ENCODE measurements around the gene BMAL2.

BMAL2 gene

DNA sequence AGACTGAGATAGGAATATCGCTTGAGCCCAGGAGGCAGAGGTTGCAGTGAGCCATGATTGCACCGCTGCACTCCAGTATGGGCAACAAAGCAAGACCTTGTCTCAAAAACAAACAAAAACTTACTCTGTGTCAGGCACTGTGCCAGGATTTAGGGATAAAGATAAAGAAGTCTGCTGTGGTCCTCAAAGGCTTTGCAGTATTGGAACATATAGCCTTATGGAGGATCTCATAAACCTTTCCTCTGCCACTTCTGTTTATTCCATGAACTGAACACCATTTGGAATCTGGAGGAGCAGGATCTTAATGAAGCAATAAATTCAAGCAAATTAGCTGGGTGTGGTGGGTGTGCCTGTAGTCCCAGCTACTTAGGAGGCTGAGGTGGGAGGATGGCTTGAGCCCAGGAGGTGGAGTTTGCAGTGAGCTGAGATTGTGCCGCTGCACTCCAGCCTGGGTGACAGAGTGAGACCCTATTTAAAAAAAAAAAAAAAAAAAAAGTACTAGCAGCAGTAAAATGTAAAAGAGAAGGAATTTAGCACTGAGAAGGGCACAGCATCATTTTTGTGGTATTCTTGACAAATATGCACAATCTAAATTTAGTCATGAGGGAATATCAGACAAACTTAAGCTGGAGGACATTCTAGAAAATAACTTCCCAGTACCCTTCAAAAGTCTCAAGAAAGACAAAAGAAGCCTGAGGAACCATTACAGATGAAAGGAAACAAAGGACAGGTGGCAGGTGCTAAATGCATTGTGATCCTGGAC is 27.1 kb downstream of the BMAL2 start:
- no peak for DNase-seq

DNA sequence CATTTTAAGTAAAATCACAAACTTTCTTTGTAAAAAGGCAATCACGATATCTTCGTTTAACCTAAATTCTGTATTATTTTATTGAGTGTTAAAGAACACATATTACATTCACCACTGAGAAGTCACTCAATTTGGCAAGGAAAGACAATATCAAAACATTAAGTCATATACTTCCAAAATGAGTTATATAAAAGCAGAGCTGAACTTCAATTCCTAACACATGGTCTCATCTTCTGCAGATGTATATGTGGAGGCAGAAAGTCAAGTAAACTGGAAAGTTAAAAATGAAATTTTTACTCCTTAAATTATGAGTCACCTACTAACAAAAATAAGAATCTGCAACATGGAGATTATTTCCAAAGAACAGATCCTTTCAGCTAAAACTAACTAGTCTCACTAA is 28.7 kb downstream of the BMAL2 start:
- no peak for DNase-seq

- DNase-seq: no peak
Measured at GRCh38 chr12:27366621-27367020, 34.0 kb downstream of the BMAL2 start.

DNA sequence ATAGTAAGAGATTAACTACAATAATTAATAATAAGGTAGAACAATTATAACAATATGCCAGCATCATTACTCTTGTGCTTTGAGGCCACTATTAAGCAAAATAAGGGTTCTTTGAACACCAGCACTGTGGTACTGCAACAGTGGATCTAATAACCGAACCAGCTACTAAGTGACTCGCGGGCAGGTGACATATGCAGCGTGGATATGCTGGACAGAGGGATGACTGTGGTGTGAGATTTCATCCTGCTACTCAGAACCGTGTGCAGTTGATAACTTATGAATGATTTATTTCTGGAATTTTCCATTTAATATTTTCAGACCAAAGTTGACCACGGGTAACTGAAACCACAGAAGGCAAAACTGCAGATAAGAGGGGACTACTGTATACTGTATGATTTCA is 34.4 kb downstream of the BMAL2 start:
- no peak for DNase-seq

DNA sequence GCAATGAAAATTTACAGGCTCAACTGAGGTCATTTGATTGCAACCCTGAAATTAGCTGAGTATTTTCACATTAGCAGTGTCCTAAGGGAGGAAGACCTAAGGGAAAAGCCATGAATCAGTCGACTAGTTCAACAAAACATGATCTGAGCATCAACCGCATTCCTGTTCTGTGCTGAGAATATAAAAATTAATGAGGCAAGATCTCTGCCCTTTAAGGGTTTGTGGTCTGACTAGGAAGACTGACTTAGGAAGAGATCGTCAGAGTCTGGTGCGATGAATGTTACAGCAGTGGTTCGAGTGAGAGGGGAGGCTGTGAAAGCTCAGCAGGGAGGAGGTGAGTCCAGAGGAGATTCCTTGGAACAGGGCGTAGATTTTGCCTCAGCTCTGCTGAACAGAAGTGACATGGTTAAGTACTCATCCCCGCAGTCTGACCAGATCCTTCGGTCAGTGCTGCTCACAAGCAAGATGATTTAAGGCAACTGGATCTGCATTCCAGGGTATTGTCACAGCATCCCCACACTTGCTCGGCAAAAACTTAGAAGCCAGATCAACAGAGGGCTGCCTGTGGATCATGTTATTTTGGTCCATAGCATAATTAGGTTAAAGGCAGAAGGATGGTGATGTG is 49.6 kb downstream of the BMAL2 start:
- DNase-seq: no peak

Data from right hindlimb (tissue), 1 donor.